IPS-20b (cell line): ENCODE measurements around the gene SLC25A4.

ENCODE experiments used
- H3K27ac ChIP-seq: one replicate; pipeline ENCODE4 v1.5.1; 2013; ENCODE audit warnings: low read length
- H3K27me3 ChIP-seq: 2 replicates; pipeline ENCODE4 v1.6.1; 2013; ENCODE audit warnings: mild to moderate bottlenecking, low read length, inconsistent platforms; ENCODE audit not compliant: insufficient read depth
- H3K36me3 ChIP-seq: 2 replicates; pipeline ENCODE4 v1.6.1; 2013; ENCODE audit warnings: low read depth, mild to moderate bottlenecking, inconsistent platforms, low read length, moderate library complexity; ENCODE audit not compliant: insufficient read depth
- H3K4me1 ChIP-seq: 2 replicates; pipeline ENCODE4 v1.6.1; 2013; ENCODE audit warnings: mild to moderate bottlenecking, control low read depth, inconsistent platforms, low read length, moderate library complexity; ENCODE audit not compliant: insufficient read depth
- H3K4me3 ChIP-seq: 2 replicates; pipeline ENCODE4 v1.5.1; 2013; ENCODE audit warnings: mild to moderate bottlenecking, low read length, inconsistent platforms
- H3K9ac ChIP-seq: 2 replicates; pipeline ENCODE4 v1.6.1; 2013; ENCODE audit warnings: low read depth, mild to moderate bottlenecking, inconsistent platforms, low read length, moderate library complexity
- H3K9me3 ChIP-seq: 2 replicates; pipeline ENCODE4 v1.6.1; 2013; ENCODE audit warnings: mild to moderate bottlenecking, low read depth, low read length, inconsistent platforms; ENCODE audit not compliant: insufficient read depth

SLC25A4 gene

DNA sequence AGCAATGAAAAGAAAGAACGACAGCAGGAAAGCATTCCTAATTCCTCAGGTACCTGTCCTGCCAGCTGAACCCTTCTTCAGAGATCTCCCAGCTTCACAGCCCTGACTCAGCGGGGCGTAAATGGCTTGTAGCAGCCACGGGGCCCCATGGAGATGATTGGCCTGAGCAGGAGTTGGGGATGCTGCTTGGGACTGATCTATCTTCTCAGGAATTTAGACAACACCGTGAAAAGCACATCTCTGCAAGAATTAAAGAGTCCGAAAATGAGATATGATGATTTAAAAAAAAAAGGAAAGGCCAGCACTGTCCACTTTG is 22.5 kb upstream of the SLC25A4 start:
- H3K27ac ChIP-seq: no peak overlapping the region
- no peaks in the 10 kb centered on the region for H3K27me3 ChIP-seq
- H3K4me1 ChIP-seq: peaks cover 11% of the 10 kb centered on the region; the same call in 1 of the 2 replicates
- H3K9ac ChIP-seq: peak overlapping the region; percentile 39; the same call in 1 of the 2 replicates
- no peak overlapping the region for H3K4me3 ChIP-seq
- no peaks in the 10 kb centered on the region for H3K36me3 ChIP-seq
- no peaks in the 10 kb centered on the region for H3K9me3 ChIP-seq

DNA sequence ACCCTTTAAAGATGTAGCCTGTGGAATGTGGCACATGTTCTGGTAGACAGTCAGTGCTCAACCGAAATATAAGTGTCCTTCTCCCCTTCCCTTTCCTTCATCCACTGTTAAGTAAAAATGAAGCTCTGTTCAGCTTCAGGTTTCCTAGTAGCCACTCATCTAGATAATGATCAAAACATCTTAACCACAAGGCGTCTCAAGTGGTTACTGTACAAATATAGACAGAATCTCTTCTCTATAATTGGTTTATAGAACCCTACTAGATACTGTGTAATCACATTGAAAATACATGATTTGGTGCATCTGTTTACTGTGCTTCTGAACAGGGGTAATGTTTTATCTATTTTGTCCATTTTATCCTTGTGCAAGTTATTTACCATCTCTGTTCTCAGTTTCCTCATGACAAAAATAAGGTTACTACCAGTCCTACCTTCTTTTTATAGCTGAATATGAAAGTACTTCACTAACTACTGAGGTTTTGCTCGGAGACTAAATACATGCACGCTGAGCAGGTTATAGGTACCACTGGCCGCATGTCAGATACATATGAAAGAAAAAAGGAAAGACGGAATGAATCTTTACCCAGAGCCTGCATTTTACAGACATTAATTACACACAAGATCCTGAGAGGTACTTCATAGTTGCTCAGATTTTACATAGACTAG is 20.3 kb upstream of the SLC25A4 start:
- Histone ChIP-seq H3K27ac (no peak overlapping the region), H3K9me3 (no peaks in the 10 kb centered on the region), H3K4me1 (peaks cover 9% of the 10 kb centered on the region; the same call in 1 of the 2 replicates), H3K9ac (no peak overlapping the region), H3K27me3 (peaks cover 13% of the 10 kb centered on the region), H3K4me3 (no peak overlapping the region), H3K36me3 (no peaks in the 10 kb centered on the region)

DNA sequence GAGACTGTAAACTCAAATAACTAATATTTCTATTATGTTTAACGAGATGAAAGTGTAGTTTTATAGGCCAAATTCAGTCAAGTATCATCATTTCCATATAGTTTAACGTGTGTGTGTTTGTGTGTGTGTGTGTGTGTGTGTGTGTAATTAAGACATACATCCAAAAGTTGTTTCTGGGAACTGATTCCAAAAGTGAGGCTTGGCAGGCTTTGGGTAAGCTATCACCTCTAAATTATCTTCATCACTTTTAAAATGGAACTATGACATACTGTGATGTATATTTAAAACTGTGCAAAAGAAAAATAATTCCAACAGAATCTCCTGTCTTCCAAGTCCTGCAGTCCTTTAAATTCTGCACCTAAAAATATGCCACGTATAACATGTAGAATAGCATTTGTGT is 19.1 kb upstream of the SLC25A4 start:
- Histone ChIP-seq H3K4me3 (no peak overlapping the region), H3K27ac (no peak overlapping the region), H3K9me3 (no peaks in the 10 kb centered on the region), H3K4me1 (peaks cover 9% of the 10 kb centered on the region; the same call in 1 of the 2 replicates), H3K36me3 (no peaks in the 10 kb centered on the region), H3K27me3 (peaks cover 25% of the 10 kb centered on the region), H3K9ac (no peak overlapping the region)

DNA sequence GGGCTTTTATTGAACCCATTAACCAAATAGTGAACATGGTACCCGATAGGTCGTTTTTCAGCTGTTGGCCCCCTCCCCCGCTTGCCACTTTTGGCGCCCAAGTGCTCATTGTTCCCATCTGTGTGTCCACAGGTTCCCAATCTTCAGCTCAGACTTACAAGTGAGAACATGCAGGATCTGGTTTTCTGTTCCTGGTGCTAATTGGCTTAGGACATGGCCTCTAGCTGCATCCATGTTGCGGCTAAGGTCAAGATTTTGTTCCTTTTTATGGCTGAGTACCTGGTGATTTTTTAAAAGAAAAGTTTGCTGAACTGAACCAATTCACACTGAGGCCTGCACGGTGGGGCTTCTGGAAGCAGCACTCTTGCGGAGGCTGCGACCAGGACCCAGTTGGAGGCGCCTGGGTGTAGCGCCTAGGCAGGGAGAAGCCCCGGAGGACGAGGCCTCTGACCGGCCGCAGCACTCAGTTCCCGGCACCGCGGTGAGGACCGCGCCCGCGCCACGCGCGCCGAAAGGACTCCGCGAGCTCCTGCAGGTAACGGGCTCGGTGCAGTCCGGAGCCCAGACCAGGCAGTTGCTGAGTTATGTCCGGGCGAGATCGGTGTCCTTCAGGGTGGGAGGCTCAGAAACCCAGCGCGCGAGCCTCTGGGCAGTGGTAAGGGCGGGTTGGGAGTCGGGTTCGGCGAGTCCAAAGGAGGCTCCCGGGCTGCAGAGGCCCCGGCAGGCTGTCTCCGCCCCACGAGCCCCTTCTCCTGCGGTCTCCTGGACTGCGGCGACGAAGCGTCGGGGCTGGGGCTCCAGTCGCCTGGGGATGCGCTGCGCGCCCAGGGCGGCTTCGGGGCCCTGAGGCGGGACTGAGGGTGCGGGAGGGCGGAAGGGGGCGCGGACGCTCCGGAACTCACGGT is 15.8 kb upstream of the SLC25A4 start:
- Histone ChIP-seq H3K9me3 (no peaks in the 10 kb centered on the region), H3K27ac (no peak overlapping the region), H3K27me3 (peaks cover 34% of the 10 kb centered on the region), H3K4me3 (peak overlapping the region; percentile 74), H3K36me3 (no peaks in the 10 kb centered on the region), H3K9ac (peak overlapping the region; percentile 65; the same call in 1 of the 2 replicates), H3K4me1 (no peaks in the 10 kb centered on the region)

DNA sequence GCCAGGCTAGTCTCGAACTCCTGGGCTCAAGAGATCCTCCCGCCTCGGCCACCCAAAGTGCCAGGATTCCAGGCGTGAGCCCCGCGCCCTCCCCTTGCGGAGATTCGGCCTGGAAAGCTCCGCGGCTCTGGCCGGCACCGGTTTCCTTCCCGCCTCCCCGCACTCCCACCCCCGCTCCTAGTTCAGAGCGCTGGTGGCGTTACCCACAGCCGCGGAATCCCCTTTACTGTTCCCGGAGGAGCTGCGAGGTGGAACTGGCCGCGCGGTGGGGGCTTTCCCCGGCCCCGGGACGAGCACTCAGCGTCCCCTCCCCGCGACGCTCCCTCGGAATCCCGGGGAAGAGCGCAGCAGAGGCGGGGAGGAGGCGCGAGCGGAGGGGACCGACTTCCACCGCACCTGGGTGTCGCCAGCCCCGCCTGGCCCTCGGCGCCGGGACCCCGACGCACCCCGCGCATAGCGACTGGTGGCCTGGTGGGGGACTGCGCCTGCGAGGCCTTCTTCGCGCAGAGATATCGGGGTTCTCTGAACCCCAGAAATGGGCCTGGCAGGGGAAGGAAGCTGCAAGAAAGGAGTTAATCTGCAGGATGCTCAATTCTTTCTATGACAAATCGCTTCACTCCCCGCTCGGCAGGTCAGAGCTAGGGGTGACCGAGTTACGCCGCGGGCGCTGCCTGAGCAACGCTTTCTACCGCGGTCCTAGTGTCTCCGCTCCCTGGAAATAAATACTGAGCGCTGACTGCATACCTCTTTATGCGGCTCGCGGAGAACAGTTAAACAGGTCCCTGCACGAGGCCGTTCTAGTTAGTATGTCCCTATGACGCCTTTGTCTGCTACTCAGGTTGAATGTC is 14.6 kb upstream of the SLC25A4 start:
- H3K27ac ChIP-seq: no peak overlapping the region
- no peaks in the 10 kb centered on the region for H3K4me1 ChIP-seq
- H3K9me3 ChIP-seq: no peaks in the 10 kb centered on the region
- H3K36me3 ChIP-seq: no peaks in the 10 kb centered on the region
- H3K27me3 ChIP-seq: peaks cover 34% of the 10 kb centered on the region
- H3K9ac ChIP-seq: peak overlapping the region; percentile 54; the same call in 1 of the 2 replicates
- H3K4me3 ChIP-seq: peak overlapping the region; percentile 74

DNA sequence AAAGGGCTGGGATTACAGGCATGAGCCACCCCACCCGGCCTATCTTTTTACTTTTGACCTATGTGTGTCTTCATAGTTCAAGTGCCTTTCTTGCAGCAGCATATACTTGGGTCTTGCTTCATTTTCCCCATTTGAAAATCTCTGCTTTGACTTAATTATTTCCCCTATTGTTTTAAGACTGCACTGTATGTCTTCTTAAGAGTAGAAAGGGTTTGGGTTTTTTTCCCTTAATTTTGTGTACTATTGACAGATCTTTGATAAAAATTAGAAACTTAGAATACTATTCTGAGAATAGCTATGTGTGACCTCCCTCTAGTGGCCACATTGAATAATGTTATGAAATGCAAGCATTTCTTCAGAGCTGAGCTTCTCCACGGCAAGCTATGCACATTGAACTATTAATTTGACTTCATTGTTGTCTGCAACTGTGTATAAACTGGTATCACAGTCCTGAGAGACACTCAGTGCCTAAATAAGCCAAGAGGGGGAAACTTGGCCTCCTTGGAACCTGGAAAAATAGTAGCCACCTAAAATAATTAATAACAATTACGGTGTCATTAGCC is 8.7 kb upstream of the SLC25A4 start:
- no peaks in the 10 kb centered on the region for H3K36me3 ChIP-seq
- H3K9me3 ChIP-seq: no peaks in the 10 kb centered on the region
- H3K4me3 ChIP-seq: no peak overlapping the region
- H3K27me3 ChIP-seq: peaks cover 5% of the 10 kb centered on the region; the same call in 1 of the 2 replicates
- H3K4me1 ChIP-seq: no peaks in the 10 kb centered on the region
- H3K27ac ChIP-seq: no peak overlapping the region
- no peak overlapping the region for H3K9ac ChIP-seq

DNA sequence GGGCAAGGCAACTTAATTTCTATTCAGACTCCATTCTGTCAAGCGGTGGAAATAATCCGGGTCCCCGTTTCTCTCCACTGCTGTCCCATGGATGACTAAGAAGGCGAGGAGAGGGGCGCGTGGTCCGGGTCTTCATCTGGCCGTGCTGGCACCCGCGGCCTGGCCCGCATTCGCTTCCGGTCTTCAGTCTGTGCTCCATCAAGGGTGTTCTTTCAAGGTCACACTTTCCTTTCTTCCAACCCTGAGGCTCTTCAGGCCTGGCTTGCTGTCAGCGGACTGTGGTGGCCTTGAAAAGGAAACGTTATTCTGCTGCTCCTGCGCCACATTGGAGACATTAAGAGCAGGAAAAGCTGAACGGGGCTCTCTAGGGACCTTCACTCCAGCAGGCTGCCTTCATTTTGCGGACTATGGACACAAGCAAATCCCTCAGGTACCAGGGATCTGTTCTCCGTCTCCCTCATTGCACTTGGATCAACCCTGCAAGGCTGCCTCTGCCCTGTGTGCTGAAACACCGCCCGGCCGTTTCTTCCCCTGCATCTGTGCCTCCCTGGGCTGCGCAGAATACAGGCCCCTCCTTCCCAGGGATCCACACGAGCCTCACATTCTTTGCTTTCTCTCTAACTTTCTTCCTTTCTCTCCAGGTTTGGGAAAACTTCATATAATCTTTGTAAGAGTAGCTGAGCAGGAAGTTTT is 5.7 kb upstream of the SLC25A4 start:
- no peaks in the 10 kb centered on the region for H3K9me3 ChIP-seq
- no peak overlapping the region for H3K9ac ChIP-seq
- H3K36me3 ChIP-seq: no peaks in the 10 kb centered on the region
- no peak overlapping the region for H3K27ac ChIP-seq
- H3K4me1 ChIP-seq: 0 out of 2 replicates have a peak, but pooled peaks cover 2% of the 10 kb centered on the region
- H3K4me3 ChIP-seq: no peak overlapping the region
- H3K27me3 ChIP-seq: no peaks in the 10 kb centered on the region

DNA sequence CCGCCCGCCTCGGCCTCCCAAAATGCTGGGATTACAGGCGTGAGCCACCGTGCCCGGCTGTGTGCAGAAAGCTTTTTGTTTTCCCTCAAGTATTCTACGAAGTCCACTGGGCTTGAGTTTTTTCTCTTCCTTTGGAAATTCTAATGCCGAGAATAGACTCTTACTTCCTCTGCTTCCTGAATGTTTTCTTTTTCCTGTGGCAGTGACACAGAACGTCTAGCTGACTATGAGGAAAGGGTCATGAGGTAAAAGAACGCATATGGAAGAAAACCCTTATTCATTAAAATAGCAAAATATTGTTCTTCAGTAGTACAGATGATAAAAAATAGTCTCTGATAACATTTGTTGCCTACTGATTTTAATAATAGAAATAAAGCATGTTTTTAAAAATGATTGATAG is 4.9 kb upstream of the SLC25A4 start:
- Histone ChIP-seq H3K4me1 (0 out of 2 replicates have a peak, but pooled peaks cover 4% of the 10 kb centered on the region), H3K27me3 (no peaks in the 10 kb centered on the region), H3K27ac (no peak overlapping the region), H3K9ac (no peak overlapping the region), H3K36me3 (no peaks in the 10 kb centered on the region), H3K9me3 (no peaks in the 10 kb centered on the region), H3K4me3 (no peak overlapping the region)

DNA sequence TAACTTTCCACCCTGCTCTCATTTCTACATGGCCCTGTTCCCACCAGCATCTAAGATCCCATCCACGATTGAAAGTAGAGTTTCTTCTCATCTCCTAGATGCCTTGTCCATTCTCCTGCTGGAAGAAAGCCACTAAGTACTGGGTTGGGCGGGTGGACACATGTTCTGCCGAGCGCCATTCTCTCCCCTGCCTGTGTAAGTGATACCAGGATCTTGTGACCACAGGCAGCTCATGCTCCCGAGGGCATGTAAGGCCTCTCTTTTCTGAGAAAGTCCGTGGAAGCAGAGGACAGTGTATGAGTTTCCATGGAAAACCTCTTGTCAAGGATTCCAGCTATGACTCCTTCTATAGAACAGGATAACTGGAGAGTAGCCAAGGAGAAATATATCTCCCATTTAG is 3.3 kb upstream of the SLC25A4 start:
- Histone ChIP-seq H3K27ac (no peak overlapping the region), H3K4me1 (0 out of 2 replicates have a peak, but pooled peaks cover 4% of the 10 kb centered on the region), H3K4me3 (no peak overlapping the region), H3K36me3 (peaks cover 1% of the 10 kb centered on the region), H3K9me3 (no peaks in the 10 kb centered on the region), H3K9ac (no peak overlapping the region), H3K27me3 (peaks cover 6% of the 10 kb centered on the region; the same call in 1 of the 2 replicates)

DNA sequence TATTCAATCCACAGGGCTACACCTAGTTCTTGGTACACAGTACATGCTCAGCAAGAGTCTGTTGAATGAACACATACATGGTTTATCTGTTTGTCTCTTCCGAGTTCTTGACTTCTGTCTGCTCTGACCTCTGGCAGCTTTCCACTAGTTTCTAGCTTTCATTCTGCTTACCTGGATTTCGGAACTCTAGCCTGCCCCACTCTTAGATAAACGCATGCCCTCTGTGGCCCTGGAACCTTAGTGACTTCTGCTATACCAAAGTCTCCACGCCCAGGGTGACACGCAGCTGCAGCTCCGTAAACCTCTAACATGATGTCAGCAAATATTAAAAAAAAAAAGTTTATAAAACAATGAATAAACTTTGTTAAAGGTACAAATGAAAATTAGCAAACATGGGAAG is 1.3 kb upstream of the SLC25A4 start:
- H3K9ac ChIP-seq: no peak overlapping the region
- H3K27me3 ChIP-seq: peaks cover 6% of the 10 kb centered on the region; the same call in 1 of the 2 replicates
- H3K9me3 ChIP-seq: no peaks in the 10 kb centered on the region
- H3K27ac ChIP-seq: no peak overlapping the region
- 0 out of 2 replicates have a peak, but pooled peaks cover 4% of the 10 kb centered on the region for H3K4me1 ChIP-seq
- H3K4me3 ChIP-seq: no peak overlapping the region
- H3K36me3 ChIP-seq: peaks cover 22% of the 10 kb centered on the region
